Endothelial cell of umbilical vein (primary cell): ENCODE results near the gene ZBTB18. TPM values are rescaled to one million over a fixed set of nuclear protein-coding genes. Genes with fewer than 3 reads are reported as not detected.

Source experiments
- BruUV-seq: library from RNA; stranded (reverse); fragments of 400-500 nt; replicated peaks from 2 replicates; lab custom pipeline; 2021; lab: Mats Ljungman, UMichigan
- CTCF ChIA-PET: fragments of 300-600, 350-600 bp; sonication (Branson Sonifier 250); formaldehyde crosslinking; loops from one replicate; lab custom pipeline; 2021; ENCODE audit warnings: antibody characterized with exemption, inconsistent platforms; lab: Charles Lee
- POLR2A ChIA-PET: fragments of 300-600, 350-600 bp; sonication (Branson Sonifier 250); formaldehyde crosslinking; loops from one replicate; lab custom pipeline; 2021; ENCODE audit warnings: antibody characterized with exemption, inconsistent platforms; lab: Charles Lee
- DNase-seq: peaks from one replicate; pipeline ENCODE4 v3.0.0-alpha.2; 2011; ENCODE audit warnings: low read depth, low spot score
- FAIRE-seq: peaks from 2 replicates; lab custom pipeline; 2011; peaks lifted over from hg19 to GRCh38; lab: Jason Lieb, UNC
- H2AFZ ChIP-seq: 2 replicates; pipeline ENCODE4 v1.6.0; 2012; ENCODE audit warnings: low read depth, low read length, control low read depth, inconsistent platforms
- H3K27ac ChIP-seq: 2 replicates; pipeline ENCODE4 v1.5.1; 2011; ENCODE audit warnings: low read depth, mild to moderate bottlenecking, control low read depth, low read length, moderate library complexity; ENCODE audit not compliant: insufficient read depth
- H3K27me3 ChIP-seq, 2 experiments: 2 replicates each; pipeline versions ENCODE4 v1.6.0 to v1.6.1; 2011; ENCODE audit warnings: low read length in 2 of 2, mixed read lengths in 1 of 2; ENCODE audit not compliant: control insufficient read depth in 2 of 2, insufficient read depth in 2 of 2
- H3K36me3 ChIP-seq, 2 experiments: 2 replicates in 1 of 2; 3 replicates in 1 of 2; pipeline ENCODE4 v1.5.1; 2011; ENCODE audit warnings: low read length in 2 of 2, mild to moderate bottlenecking in 1 of 2, moderate library complexity in 1 of 2; ENCODE audit not compliant: control insufficient read depth in 2 of 2, insufficient read depth in 2 of 2; ENCODE audit errors: extremely low read depth in 1 of 2
- H3K4me1 ChIP-seq: 3 replicates; pipeline ENCODE4 v1.5.1; 2011; ENCODE audit warnings: mild to moderate bottlenecking, low read length; ENCODE audit not compliant: control insufficient read depth, insufficient read depth; ENCODE audit errors: extremely low read depth
- H3K4me2 ChIP-seq: 2 replicates; pipeline ENCODE4 v1.6.1; 2011; ENCODE audit warnings: low read length, control low read depth, mixed read lengths; ENCODE audit not compliant: insufficient read depth
- H3K4me3 ChIP-seq, 3 experiments: fragments of 200-600 bp in 1 of 3; sonication (generic), shearing (Covaris generic) in 1 of 3; replicated peaks in 1 of 3; 2 replicates each; pipeline ENCODE4 v1.5.1; 2011 to 2016; ENCODE audit warnings: control low read depth in 3 of 3, low read length in 3 of 3, mild to moderate bottlenecking in 2 of 3, inconsistent platforms in 1 of 3, low read depth in 1 of 3, moderate library complexity in 1 of 3; ENCODE audit not compliant: insufficient read depth in 1 of 3
- H3K79me2 ChIP-seq: 2 replicates; pipeline ENCODE4 v1.6.0; 2012; ENCODE audit warnings: low read length, inconsistent platforms; ENCODE audit not compliant: control insufficient read depth, insufficient read depth
- H3K9ac ChIP-seq: replicated peaks from 2 replicates; pipeline ENCODE3; 2011; ENCODE audit warnings: low read length, control low read depth; ENCODE audit not compliant: insufficient read depth; ENCODE audit errors: extremely low read depth
- H3K9me1 ChIP-seq: replicated peaks from 3 replicates; pipeline ENCODE4 v1.6.0; 2011; ENCODE audit warnings: mild to moderate bottlenecking, low read length; ENCODE audit not compliant: control insufficient read depth, insufficient read depth; ENCODE audit errors: extremely low read depth
- H3K9me3 ChIP-seq: replicated peaks from 2 replicates; pipeline ENCODE4 v1.5.1; 2012; ENCODE audit warnings: low read length, inconsistent platforms; ENCODE audit not compliant: control insufficient read depth, insufficient read depth
- H4K20me1 ChIP-seq: replicated peaks from 2 replicates; pipeline ENCODE3; 2011; ENCODE audit warnings: mild to moderate bottlenecking, low read length; ENCODE audit not compliant: control insufficient read depth, insufficient read depth; ENCODE audit errors: extremely low read depth
- EZH2 ChIP-seq: IDR thresholded peaks from 2 replicates; pipeline ENCODE4 v1.6.1; 2012; ENCODE audit warnings: borderline replicate concordance, low read depth, mild to moderate bottlenecking, moderate library complexity, low read length, inconsistent platforms; ENCODE audit not compliant: severe bottlenecking
- FOS ChIP-seq: IDR thresholded peaks from 2 replicates; pipeline ENCODE4 v1.6.1; 2011; ENCODE audit warnings: mild to moderate bottlenecking, low read length, moderate library complexity, borderline replicate concordance; ENCODE audit not compliant: insufficient read depth
- GATA2 ChIP-seq: IDR thresholded peaks from 2 replicates; pipeline ENCODE4 v1.7.0; 2011; ENCODE audit warnings: low read depth, mild to moderate bottlenecking, moderate library complexity, mixed read lengths, low read length; ENCODE audit not compliant: insufficient read length, insufficient read depth
- JUN ChIP-seq: IDR thresholded peaks from 2 replicates; pipeline ENCODE4 v1.6.1; 2011; ENCODE audit warnings: borderline replicate concordance, low read depth; ENCODE audit not compliant: insufficient read length, insufficient read depth
- MYC ChIP-seq: IDR thresholded peaks from one replicate; pipeline ENCODE4 v1.6.1; 2011; ENCODE audit warnings: mild to moderate bottlenecking, low read depth, low read length
- POLR2A ChIP-seq: IDR thresholded peaks from 2 replicates; pipeline ENCODE4 v1.6.1; 2012; ENCODE audit warnings: low read depth, mild to moderate bottlenecking, control low read depth, low read length
- POLR2AphosphoS5 ChIP-seq: IDR thresholded peaks from 2 replicates; pipeline ENCODE4 v1.6.1; 2012; ENCODE audit warnings: low read depth, mild to moderate bottlenecking, control low read depth, low read length, moderate library complexity; ENCODE audit not compliant: insufficient read depth
- dilution Hi-C: fragments of 300-500 bp; cut with MboI; formaldehyde crosslinking; loops from one replicate; pipeline ENCODE4 v1.15.0; 2019; ENCODE audit warnings: low sequenced_read_pairs; ENCODE audit not compliant: extremely low pct_ligation_motif_present
- intact Hi-C: fragments of 100-400 bp; cut with micrococcal nuclease; formaldehyde crosslinking; loops from one replicate; pipeline ENCODE4 v1.10.0; 2022
- polyA plus RNA-seq, 4 experiments: library from polyadenylated mRNA; depleted of rRNA in 3 of 4; stranded (reverse) in 3 of 4; unstranded in 1 of 4; fragments of >200 nt; gene quantifications; 2 replicates each; pipeline versions ENCODE4 v1.2.1 to v1.2.3, GENCODE V29; 2011 to 2012; ENCODE audit warnings: missing spikeins in 1 of 4
- total RNA-seq: library from RNA; stranded (reverse); gene quantifications from 2 replicates; pipeline ENCODE4 v1.2.3, GENCODE V29; 2021
- TF ChIP-seq, protein P1 (sequence below): IDR thresholded peaks from 2 replicates; pipeline ENCODE4 v1.6.1; 2011; ENCODE audit not compliant: insufficient read depth, insufficient read length
- TF ChIP-seq, protein P2 (sequence below), 2 donors: IDR thresholded peaks; 1 replicate in 1 of 2; 2 replicates in 1 of 2; pipeline ENCODE4 v1.5.1; 2011; ENCODE audit warnings: low read length in 2 of 2, mild to moderate bottlenecking in 2 of 2, moderate library complexity in 2 of 2, control low read depth in 1 of 2, inconsistent platforms in 1 of 2, low read depth in 1 of 2; ENCODE audit not compliant: insufficient read depth in 1 of 2; ENCODE audit errors: extremely low read depth in 1 of 2

Gene ZBTB18
- total and polyA plus RNA-seq, 2 donors (not counting 3 experiments of a cell fraction or from before 2014, with no cell fraction given), result 15.5 to 21.1 TPM

DNA sequence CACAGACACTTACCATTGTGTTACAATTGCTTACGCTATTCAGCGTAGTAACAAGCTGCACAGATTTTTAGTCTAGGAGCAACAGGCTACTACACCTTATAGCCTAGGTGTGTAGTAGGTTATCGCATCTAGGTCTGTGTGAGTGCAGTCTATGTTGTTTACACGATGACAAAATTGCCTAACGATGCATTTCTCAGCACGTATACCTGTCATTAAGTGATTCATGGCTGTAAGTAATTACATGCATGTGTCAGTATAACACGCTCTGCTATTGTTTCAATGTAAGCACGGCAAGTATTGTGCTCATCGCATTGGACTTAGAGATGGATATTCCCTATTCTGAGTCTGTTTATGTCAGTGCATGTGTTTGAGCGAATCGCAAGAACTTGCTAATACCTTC lies 15.7 kb upstream of the ZBTB18 start:
- intact Hi-C loops (no loop called here), dilution Hi-C loops (no loop called here)
- Histone ChIP-seq H3K36me3 (no peaks in the 10 kb centered on the region), H3K4me1 (no peaks in the 10 kb centered on the region), H3K4me2 (no peak overlapping the region), H3K9ac (no peak overlapping the region), H2AFZ (no peak overlapping the region), H4K20me1 (no peaks in the 10 kb centered on the region), H3K9me3 (no peaks in the 10 kb centered on the region), H3K4me3 (no peak overlapping the region), H3K27me3 (no peaks in the 10 kb centered on the region), H3K79me2 (no peaks in the 10 kb centered on the region), H3K27ac (no peak overlapping the region), H3K9me1 (no peaks in the 10 kb centered on the region)
- FAIRE-seq (no peak), DNase-seq (no peak)
- POLR2A ChIA-PET, result no interaction called here
- BruUV-seq, result no TSS peak
- no peak for TF ChIP-seq FOS
- TF ChIP-seq JUN, result no peak
- no peak for TF ChIP-seq POLR2A
- TF ChIP-seq, protein P1, sequence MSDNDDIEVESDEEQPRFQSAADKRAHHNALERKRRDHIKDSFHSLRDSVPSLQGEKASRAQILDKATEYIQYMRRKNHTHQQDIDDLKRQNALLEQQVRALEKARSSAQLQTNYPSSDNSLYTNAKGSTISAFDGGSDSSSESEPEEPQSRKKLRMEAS, result no peak
- TF ChIP-seq, protein P2, sequence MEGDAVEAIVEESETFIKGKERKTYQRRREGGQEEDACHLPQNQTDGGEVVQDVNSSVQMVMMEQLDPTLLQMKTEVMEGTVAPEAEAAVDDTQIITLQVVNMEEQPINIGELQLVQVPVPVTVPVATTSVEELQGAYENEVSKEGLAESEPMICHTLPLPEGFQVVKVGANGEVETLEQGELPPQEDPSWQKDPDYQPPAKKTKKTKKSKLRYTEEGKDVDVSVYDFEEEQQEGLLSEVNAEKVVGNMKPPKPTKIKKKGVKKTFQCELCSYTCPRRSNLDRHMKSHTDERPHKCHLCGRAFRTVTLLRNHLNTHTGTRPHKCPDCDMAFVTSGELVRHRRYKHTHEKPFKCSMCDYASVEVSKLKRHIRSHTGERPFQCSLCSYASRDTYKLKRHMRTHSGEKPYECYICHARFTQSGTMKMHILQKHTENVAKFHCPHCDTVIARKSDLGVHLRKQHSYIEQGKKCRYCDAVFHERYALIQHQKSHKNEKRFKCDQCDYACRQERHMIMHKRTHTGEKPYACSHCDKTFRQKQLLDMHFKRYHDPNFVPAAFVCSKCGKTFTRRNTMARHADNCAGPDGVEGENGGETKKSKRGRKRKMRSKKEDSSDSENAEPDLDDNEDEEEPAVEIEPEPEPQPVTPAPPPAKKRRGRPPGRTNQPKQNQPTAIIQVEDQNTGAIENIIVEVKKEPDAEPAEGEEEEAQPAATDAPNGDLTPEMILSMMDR (IDR thresholded peaks at IDR 0.05; ENCODE audit: extremely low read depth in 1 of 2, insufficient read depth in 1 of 2, low read depth in 1 of 2, low read length in 2 of 2), result no peak
- no peak for TF ChIP-seq POLR2AphosphoS5
- no peak for TF ChIP-seq GATA2
- no peak for TF ChIP-seq MYC
- no peak for TF ChIP-seq EZH2
- CTCF ChIA-PET, result no interaction called here
